GM12801 (cell line): ENCODE results near the gene PCDHGC5.

Experiments
- CTCF ChIP-seq: IDR thresholded peaks from one replicate; pipeline ENCODE4 v1.5.1; 2011; ENCODE audit warnings: control low read depth; ENCODE audit not compliant: insufficient read length; ENCODE audit errors: extremely low read depth

PCDHGC5 gene

DNA sequence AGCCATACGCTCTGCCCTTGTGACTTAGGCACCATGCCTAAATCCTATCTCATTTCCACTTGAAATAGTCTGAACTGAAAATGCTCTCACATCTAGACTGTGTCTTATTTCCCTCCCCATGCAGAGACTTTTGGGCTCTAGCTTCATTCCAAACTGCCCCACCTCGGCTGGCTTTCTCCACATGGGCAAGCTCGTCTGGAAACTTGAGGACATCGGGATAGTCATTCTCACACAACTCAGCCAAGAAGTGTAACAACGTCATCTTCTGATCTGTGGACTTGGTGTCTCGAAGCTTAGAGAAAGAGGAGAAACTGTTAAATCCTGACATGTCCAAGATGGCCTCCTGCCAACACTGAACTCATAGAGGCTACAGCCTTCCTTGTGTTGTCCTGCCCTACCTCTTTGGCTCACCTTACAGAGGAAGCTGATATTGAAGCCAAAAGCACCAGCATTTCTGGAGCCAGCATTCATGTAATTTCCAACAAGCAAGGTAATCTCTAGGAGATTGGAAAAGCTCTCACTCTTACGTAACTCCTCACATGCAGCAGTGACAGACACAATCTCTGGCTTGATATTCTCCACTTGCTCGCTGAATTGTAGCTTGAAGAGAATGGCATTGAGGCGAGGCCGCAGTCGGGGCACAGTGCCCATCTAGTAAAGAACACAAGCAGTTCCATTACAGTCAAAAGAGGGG is 39.6 kb downstream of the PCDHGC5 start:
- no peak for TF ChIP-seq CTCF

DNA sequence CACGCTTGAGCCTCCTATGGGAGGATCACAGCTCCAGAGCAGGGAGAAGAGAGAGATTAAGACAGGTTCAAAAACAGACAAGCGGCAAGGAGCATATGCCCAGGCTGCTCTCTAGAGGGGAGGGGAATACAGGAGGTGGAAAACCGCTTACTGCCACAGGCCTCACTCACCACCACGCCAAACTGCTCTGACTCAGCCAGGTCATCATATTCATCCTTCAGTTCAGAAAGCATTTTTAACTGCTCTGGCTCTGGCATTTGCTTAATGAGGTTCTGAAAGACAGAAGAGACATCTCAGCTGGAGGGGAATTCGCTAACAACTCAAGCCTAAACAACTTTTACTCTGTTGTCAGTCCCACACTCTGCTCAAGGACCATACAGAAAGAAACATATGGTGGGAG is 40.1 kb downstream of the PCDHGC5 start:
- no peak for TF ChIP-seq CTCF

GRCh38 chr5:141529873-141530272 is 41.0 kb downstream of the PCDHGC5 start:
- TF ChIP-seq CTCF, result no peak

DNA sequence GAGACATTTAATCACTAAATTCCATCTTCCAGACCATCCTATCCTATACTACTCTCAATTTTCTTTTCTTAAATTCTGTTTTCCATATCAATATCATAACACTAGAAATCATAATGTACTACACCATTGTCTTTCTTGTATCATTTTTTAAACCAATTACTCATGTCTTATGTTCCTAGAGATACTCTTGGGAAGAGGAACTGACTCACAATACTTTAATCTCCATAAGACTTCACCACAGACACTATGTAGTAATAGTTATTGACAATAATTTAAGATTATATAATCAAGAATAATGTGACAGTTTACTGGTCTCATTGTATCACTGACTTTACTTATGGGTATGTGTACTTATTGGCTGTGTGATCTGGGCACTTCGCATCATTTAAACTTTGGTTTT is 43.8 kb downstream of the PCDHGC5 start:
- no peak for TF ChIP-seq CTCF

- no peak for TF ChIP-seq CTCF
Measured at GRCh38 chr5:141533897-141534296, 45.0 kb downstream of the PCDHGC5 start.

- TF ChIP-seq CTCF, result no peak
Measured at GRCh38 chr5:141534492-141535213, 45.8 kb downstream of the PCDHGC5 start.
